NT2/D1 (cell line): ENCODE measurements around the gene ENOX1.

ENCODE experiments used
- YY1 ChIP-seq: IDR thresholded peaks from 2 replicates; pipeline ENCODE4 v1.6.1; 2011; ENCODE audit not compliant: insufficient read length, insufficient read depth
- ZNF274 ChIP-seq: IDR thresholded peaks from 2 replicates; pipeline ENCODE4 v1.6.1; 2011; ENCODE audit warnings: mild to moderate bottlenecking, low read depth, low read length

DNA sequence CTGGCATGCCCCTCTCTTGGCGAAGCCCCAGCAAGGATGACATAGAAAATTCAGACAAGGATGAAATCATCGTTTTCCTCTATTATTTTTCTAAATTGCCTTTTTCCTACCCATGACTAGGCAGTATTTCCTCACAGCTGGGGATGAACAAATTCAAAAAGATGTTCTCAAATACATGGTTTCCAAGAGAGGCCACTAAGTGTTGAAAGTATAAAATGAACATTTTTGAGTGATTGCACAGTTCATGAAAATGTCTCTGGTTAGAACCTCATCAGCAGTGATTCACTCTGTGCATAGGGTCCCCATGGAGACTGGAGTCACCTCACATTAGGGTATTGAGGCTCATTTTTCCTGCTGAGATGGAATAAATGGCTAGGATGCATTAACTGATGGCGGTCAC, 389.7 kb downstream of the ENOX1 start:
- TF ChIP-seq YY1 (no peak), ZNF274 (no peak)
